HG02840 (cell line): Measurements from ENCODE around the gene MAP4K3.
"Not testable (repeated sequence)": the region's sequence is repeated elsewhere in the genome, so short reads cannot be mapped to it uniquely, and the experiment has no call there.

Experiments used
- ATAC-seq: cut with Tn5 transposase; IDR thresholded peaks from one replicate; pipeline ENCODE4 v1.9.1; 2021; ENCODE audit warnings: mild to moderate bottlenecking, moderate library complexity, moderate number of reproducible peaks; ENCODE audit not compliant: unreplicated experiment, low FRiP score

Gene MAP4K3

DNA sequence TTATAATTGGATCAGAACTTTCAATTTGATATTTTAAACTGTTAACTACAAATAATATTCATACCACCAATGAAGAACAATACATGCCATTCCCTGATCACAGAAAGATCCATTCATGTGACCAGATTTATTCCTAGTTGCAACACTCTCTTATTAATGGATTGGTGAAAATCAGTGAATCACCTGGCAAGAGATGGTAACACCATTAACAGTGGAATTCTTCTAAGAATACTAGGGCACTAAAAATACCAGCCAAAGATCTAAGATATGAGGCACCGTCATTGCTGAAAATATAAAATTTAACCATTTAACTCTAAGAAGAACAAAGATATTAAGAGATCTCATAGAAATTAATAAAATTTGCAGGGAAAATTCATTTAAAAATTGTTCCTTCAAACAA is 58.1 kb downstream of the MAP4K3 start:
- no peak for ATAC-seq

DNA sequence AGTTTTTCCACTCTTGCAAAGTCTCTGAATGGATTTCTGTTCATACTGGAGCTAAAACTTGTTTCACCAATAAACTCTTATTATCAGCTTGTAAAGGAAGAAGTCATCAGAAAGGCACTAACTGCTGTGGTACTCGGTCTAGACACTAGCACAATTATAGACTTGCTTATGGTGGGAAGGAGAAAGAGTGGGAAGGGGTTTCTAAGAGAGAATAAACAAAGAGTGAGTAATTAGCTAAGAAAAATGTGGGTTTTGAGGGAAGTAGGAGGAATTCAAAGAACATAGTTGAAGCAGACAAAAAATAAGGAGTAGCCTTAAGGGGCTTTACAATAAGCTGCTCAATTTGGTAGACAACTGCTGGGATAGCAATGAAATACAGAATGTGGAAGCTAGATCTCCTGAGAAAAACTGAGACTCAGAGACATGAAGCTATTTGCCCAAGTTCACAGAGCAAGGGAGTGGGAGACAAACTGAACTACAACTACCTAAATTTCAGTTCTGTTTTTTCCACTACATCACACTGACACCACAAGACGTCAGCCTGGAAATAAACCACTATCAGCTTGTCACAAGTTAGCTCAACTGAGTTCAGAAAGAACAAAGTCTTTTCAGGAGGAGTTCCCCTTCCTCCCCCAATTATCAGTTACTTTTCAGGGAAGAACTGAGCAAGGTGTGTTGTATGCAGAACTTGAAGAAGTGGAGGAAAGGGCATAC is 59.7 kb downstream of the MAP4K3 start:
- no peak for ATAC-seq

DNA sequence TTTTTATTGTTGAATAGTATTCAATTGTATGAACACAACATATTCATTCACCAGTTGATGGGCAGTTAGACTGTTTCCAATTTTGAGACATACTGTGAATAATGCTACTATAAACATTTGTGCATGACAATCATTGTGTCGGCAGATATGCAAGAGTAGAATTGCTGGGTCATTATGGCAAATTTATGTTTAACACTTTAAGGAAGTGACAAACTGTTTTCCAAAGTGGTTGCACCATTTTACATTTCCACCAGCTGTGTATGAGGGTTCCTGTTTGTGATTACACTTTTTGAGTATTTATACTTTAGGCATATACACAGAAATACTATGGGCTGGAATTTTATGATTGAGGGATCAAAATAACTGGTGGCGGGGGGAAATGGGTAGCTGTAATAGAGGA is 61.2 kb downstream of the MAP4K3 start:
- ATAC-seq, result no peak

DNA sequence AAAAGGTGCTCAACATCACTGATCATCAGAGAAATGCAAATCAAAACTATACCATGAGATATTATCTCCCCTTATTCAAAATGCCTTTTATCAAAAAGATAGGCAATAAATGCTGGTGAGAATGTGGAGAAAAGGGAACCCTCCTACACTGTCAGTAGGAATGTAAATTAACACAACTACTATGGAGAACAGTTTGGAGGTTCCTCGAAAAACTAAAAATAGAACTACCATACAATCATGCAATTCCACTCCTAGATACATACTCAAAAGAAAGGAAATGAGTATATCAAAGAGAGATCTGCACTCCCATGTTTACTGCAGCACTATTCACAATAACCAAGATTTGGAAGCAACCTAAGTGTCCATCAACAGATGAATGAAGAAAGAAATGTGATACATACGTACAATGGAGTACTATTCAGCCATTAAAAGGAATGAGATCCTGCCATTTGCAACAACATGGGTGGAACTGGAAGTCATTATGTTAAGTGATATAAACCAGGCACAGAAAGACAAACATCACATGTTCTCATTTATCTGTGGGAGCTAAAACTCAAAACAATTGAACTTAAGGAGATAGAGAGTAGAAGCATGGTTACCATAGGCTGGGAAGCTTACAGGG is 63.8 kb downstream of the MAP4K3 start:
- no peak for ATAC-seq

DNA sequence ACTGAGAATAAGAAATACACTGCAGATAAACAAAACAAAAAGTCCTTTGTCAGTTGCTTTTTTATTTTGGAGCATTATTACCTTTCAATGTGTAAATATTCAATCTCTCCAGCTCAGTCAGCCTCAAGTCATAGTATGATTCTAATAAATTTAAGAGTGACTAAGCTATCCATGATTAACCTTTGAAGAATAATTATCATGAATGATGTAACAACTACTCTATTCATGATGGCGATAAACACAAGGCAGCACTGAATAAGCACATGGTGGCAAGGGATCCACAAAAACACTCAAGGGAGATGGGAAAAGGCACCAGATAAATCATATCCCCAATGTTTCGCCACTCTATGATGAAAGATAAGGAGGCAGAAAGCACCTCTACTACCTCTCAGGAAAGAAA is 67.0 kb downstream of the MAP4K3 start:
- no peak for ATAC-seq

DNA sequence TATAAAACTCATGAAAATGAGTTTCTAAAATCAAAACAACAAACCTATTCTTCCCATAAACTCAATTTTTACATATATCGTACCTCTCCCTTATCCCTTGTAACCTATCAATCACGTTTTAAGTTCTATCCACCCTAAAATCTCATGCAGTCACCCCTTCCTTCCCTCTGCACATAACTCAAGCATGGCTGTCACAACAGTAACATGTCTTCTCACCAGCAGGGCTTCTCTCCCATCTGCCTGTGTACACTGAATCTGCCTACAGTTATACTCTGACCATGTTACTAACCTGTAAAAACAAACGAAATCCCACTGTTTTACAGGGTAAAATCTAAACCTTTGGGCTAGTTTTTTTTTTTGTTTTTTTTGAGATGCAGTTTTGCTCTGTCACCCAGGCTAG is 68.2 kb downstream of the MAP4K3 start:
- ATAC-seq, result no peak

DNA sequence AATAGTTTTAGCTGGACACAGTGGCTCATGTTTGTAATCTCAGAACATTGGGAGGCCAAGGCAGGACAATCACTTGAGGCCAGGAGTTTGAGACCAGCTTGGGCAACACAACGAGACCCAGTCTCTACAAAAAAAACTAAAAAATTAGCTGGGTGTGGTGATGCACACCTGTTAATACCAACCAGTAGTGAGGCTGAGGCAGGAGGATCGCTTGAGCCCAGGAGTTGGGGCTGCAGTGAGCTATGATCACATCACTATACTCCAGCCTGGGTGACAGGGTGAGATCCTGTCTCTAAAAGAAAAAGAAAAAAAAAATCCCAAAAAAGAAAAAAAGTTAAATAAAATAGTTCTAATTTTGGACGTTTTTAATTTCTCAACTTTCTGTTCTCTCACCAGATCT is 68.7 kb downstream of the MAP4K3 start:
- no peak for ATAC-seq

DNA sequence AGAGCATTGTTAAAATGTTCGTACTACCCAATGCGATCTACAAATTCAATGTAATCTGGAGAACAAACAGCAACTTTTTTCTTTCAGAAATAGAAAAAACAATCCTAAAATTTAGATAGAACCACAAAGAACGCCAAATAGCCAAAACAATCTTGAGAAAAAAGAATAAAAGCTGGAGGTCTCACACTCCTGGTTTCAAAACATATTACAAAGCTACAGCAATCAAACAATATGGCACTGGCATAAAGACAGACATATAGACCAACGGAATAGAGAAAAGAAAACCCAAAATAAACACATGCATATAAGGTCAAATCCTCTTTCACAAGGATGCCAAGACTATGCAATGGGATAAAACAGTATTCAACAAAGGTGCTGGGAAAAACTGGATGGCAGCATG is 74.5 kb downstream of the MAP4K3 start:
- ATAC-seq, result no peak

DNA sequence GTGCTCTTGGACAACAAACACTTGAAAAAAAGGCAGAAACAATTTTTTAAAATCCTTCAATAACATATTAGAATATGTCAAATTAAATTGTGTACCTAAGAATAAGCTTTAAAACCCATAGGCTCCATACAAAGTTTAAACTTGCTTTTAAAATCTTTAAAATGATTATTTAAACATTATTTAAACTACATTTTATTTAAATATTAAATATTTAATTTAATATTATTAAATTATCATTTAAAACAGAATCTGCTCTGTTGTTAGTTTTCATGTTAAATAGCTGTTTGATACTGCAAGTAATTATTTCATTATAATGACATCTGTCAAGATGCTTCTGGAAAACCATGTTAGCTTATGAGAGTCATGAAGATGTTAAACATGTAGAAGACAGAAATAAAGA is 75.6 kb downstream of the MAP4K3 start:
- no peak for ATAC-seq

DNA sequence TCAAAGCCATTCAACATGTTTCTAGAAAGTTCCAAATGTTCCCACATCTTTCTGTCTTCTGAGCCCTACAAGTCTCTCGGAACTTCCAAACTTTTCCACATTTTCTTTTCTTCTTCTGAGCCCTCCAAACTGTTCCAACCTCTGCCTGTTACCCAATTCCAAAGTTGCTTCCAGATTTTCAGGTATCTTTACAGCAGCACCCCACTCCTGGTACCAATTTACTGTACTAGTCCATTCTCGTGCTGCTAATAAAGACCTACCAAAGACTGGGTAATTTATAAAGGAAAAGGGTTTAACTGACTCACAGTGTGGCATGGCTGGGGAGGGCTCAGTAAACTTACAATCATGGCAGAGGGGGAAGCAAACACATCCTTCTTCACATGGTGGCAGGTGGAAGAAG is 76.7 kb downstream of the MAP4K3 start:
- not testable (repeated sequence) for ATAC-seq

DNA sequence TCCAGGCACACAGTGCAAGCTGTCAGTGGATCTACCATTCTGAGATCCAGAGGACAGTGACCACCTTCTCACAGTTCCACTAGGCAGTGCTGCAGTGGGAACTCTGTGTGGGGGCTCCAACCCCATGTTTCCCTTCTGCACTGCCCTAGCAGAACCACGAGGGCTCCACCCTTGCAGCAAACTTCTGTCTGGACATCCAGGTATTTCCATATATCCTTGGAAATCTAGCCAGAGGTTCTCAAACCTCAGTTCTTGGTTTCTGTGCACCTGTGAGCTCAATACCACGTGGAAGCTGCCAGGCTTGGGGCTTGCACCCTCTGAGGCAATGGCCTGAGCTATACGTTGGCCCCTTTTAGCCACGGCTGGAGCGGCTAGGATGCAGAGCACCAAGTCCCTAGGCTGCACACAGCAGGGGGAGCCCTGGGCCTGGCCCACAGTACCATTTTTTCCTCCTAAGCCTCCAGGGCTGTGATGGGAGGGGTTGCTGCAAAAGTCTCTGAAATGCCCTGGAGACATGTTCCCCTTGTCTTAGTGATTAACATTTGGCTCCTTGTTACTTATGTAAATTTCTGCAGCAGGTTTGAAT is 77.5 kb downstream of the MAP4K3 start:
- ATAC-seq, result no peak

DNA sequence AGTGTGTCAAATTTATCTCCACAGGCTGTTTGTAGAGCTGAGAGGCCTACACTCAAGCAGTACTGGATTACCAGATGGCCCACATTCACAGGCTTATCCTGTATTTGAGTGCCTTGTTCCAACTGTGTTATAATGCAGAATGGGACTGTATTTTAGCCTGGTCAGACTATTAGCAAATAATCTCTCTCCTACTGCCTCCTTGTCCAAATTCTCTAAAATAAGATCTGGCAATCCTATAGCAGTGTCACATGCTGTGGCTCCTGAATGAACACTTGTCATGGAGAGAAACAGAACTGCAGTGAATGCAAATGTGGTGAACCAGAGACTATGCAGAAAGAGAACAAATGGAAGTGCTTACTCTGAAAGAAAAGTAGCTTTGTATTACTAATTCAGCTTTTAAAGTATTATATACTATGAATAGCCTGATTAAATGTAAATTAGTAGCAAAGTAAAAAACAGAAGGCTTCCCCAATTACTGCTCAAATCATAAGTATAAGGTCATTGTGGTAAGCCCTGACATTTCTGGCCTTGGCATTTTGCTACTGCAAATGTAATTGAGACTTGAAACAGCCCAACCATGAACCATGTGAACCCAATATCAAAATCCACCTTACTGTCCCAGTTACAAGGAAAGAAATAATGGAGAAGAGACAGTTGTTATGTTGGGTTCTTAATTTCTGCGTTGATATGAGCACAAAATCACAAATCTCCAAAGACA is 80.0 kb downstream of the MAP4K3 start:
- no peak for ATAC-seq

DNA sequence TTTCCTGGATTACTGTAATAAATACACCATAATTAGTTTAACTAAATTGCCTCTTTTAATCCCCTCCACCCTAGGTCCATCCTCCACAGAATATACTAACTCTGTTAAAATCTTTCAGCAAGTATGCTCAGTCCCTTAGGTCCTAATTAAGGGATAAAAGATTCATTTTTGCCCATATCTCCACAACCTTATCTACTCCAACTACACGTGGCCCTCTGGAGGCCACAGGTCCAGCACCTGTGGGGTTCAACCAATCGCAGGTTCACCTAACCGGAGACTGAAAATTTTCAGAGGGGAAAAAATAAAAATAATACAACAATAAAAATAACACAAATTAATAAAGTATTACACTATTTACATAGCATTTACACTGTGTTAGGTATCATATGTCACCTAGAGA is 86.4 kb downstream of the MAP4K3 start:
- ATAC-seq, result no peak

DNA sequence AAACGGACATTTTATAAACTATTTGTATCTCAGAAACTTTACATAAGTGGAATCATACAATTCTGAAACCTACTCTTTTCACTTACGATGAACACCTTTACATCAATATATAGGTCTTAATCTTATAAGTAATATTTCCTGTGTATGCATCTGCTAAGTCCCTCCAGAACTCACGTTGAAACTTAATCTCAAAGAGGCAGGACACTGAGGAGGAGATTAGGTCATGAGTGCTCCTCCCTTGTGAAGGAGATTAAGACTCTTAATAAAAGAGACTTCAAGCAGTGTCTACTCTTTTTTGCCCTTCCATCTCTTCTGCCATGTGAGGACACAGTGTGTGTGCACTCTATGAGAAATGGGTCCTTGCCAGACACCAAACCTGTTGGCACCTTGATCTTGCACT is 98.6 kb downstream of the MAP4K3 start:
- no peak for ATAC-seq

DNA sequence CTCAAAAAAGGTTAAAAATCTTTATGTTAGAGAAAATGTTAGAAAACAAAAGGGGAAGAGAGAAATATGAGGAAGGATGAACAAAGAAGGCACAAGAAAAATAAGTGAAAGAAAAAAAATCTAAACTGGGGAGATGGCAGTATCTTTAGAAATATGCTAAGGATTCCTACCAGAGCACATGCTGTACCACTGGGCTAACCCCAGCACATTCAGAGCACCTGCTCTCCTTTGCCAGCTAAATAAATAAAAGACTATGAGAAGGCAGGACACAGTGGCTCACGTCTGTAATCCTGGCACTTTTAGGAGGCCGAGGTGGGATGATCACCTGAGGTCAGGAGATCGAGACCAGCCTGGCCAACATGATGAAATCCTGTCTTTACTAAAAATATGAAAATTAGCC is 101.2 kb downstream of the MAP4K3 start:
- no peak for ATAC-seq

DNA sequence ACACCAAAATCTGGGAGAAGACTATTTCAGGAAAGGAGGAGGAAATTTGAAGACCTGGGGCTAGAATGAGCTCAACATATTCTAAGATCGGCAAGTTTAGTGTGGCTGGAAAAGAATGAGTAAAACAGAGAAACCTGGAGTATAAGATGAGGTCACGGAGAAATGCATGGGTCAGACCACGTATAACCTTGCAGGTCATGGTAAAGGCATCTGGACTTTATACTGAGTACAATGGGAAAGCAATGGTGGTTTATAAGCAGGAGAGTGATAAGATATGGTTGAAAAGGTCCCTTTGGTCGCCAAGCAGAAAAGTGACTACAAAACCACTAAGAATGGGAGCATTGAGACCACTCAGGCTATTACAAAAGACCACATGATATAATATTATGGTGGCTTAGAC is 102.1 kb downstream of the MAP4K3 start:
- ATAC-seq, result no peak

DNA sequence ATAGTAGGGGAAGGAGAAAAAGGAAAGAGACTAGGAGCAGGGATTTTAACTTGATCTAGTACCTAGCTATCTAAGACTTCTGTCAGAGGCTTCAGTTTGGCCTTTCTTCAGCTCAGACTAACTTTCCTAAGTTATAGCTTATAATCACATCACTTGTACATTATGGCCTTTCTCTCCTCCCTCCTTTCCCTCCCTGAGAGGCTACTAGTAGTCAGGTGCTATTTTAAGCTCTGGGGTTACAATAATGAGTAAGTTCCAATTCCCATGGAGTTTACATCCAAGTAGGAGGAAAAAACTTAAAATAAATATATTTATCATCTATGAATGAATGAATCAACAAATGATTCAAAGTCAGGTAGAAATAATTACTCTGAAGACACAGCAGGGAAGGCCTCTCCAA is 102.6 kb downstream of the MAP4K3 start:
- no peak for ATAC-seq

DNA sequence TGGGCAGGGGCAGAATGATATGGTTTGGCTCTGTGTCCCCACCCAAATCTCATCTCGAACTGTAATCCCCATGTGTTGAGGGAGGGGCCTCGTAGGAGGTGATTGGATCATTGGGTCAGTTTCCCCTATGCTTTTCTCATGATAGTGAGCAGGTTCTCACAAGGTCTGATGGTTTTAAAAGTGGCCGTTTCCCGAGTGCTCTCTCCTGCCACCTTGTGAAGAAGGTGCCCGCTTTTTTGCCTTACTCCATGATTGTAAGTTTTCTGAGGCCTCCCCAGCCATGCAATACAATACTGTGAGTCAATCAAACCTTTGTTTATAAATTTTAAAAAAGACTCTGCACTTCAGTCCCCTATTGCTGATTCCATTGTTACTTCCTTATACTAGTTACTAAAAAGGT is 110.4 kb downstream of the MAP4K3 start:
- no peak for ATAC-seq

DNA sequence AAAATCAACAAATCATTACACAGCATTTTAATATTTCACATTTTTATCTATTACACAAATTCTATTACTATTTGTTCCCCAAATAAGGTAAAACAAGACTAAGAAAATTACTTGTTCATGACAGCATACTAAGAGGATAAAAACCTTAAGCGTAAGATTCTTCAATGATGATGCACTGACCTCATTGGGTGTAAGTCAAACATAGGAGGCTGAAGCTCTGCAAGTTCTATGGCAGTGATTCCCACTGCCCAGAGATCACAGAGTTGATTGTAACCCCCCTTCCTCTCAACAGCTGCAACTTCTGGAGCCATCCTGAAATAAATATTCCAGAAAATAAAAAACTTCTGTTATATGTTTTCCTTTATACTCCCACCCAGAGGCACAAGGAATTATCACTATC is 111.1 kb downstream of the MAP4K3 start:
- no peak for ATAC-seq

DNA sequence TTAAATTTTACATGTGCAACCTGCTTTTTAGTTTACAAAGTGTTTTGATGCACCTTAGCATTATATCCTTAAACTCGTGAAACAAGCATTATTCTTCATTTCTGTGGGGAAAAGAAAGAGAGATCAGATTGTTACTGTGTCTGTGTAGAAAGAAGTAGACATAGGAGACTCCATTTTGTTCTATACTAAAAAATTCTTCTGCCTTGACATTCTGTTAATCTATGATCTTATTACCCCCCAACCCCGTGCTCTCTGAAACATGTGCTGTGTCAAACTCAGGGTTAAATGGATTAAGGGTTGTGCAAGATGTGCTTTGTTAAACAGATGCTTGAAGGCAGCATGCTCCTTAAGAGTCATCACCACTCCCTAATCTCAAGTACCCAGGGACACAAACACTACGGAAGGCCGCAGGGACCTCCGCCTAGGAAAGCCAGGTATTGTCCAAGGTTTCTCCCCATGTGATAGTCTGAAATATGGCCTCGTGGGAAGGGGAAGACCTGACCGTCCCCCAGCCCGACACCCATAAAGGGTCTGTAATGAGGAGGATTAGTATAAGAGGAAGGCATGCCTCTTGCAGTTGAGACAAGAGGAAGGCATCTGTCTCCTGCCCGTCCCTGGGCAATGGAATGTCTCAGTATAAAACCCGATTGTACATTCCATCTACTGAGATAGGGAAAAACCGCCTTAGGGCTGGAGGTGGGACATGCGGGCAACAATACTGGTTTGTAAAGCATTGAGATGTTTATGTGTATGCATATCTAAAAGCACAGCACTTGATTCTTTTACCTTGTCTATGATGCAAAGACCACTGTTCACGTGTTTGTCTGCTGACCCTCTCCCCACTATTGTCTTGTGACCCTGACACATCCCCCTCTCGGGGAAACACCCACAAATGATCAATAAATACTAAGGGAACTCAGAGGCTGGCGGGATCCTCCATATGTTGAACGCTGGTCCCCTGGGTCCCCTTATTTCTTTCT is 115.7 kb downstream of the MAP4K3 start:
- ATAC-seq, result not testable (repeated sequence)
